IMR-90 (cell line): Measurements from ENCODE around the gene PCK1. TPM values are rescaled to one million over a fixed set of nuclear protein-coding genes. Genes with fewer than 3 reads are reported as not detected.

Source experiments
- ATAC-seq: fragments of 200-7000 bp; cut with Tn5 transposase; 2 replicates; pipeline ENCODE4 v1.9.1; 2020; ENCODE audit warnings: low read depth, mild to moderate bottlenecking, moderate library complexity
- BruUV-seq: library from RNA; stranded (reverse); fragments of 400-500 nt; replicated peaks from 2 replicates; lab custom pipeline; 2021; lab: Mats Ljungman, UMichigan
- CTCF ChIA-PET: fragments of 300-600 bp; formaldehyde crosslinking; extraction: SDS; loops from one replicate; lab custom pipeline; 2021; ENCODE audit warnings: antibody characterized with exemption; lab: Yijun Ruan, JAX
- POLR2A ChIA-PET: fragments of 300-600 bp; sonication (Branson Sonifier 250); formaldehyde crosslinking; loops from one replicate; lab custom pipeline; 2022; ENCODE audit warnings: antibody characterized with exemption; ENCODE audit not compliant: unreplicated experiment; lab: Charles Lee
- DNase-seq: peaks from one replicate; pipeline ENCODE4 v3.0.0; 2013
- H2AFZ ChIP-seq: replicated peaks from 2 replicates; pipeline ENCODE3; 2013; ENCODE audit warnings: low read length, mild to moderate bottlenecking; ENCODE audit not compliant: poor library complexity
- H2AK5ac ChIP-seq: 2 replicates; pipeline ENCODE4 v1.6.1; 2013; ENCODE audit warnings: low read depth, low read length, inconsistent platforms
- H2AK9ac ChIP-seq: replicated peaks from 2 replicates; pipeline ENCODE3; 2013; ENCODE audit warnings: mild to moderate bottlenecking, low read depth, low read length, moderate library complexity; ENCODE audit not compliant: poor library complexity
- H2BK120ac ChIP-seq: 2 replicates; pipeline ENCODE4 v1.6.1; 2013; ENCODE audit warnings: low read depth, low read length, inconsistent platforms
- H2BK15ac ChIP-seq: 3 replicates; pipeline ENCODE4 v1.6.1; 2013; ENCODE audit warnings: low read depth, low read length, inconsistent platforms
- H2BK20ac ChIP-seq: 2 replicates; pipeline ENCODE4 v1.6.1; 2013; ENCODE audit warnings: low read depth, mild to moderate bottlenecking, inconsistent platforms, low read length, moderate library complexity
- H2BK5ac ChIP-seq: 2 replicates; pipeline ENCODE4 v1.6.1; 2013; ENCODE audit warnings: mild to moderate bottlenecking, low read depth, low read length, inconsistent platforms; ENCODE audit not compliant: poor library complexity, severe bottlenecking
- H3K14ac ChIP-seq: replicated peaks from 2 replicates; pipeline ENCODE4 v1.6.1; 2013; ENCODE audit warnings: low read depth, low read length, inconsistent platforms
- H3K18ac ChIP-seq: 2 replicates; pipeline ENCODE4 v1.6.1; 2013; ENCODE audit warnings: low read depth, low read length, control low read depth
- H3K23ac ChIP-seq: 2 replicates; pipeline ENCODE4 v1.6.1; 2013; ENCODE audit warnings: low read depth, low read length, inconsistent platforms
- H3K27ac ChIP-seq: 2 replicates; pipeline ENCODE4 v1.5.1; 2013; ENCODE audit warnings: mild to moderate bottlenecking, control low read depth, low read length; ENCODE audit not compliant: insufficient read depth
- H3K27me3 ChIP-seq: 2 replicates; pipeline ENCODE4 v1.6.1; 2013; ENCODE audit warnings: low read length; ENCODE audit not compliant: control insufficient read depth, insufficient read depth
- H3K36me3 ChIP-seq: 2 replicates; pipeline ENCODE4 v1.6.1; 2013; ENCODE audit warnings: low read length, mixed read lengths; ENCODE audit not compliant: control insufficient read depth, insufficient read depth
- H3K4ac ChIP-seq: 2 replicates; pipeline ENCODE4 v1.6.1; 2013; ENCODE audit warnings: low read depth, low read length, inconsistent platforms
- H3K4me1 ChIP-seq: 2 replicates; pipeline ENCODE4 v1.6.1; 2013; ENCODE audit warnings: low read length, mixed read lengths; ENCODE audit not compliant: control insufficient read depth, insufficient read depth
- H3K4me2 ChIP-seq: 2 replicates; pipeline ENCODE4 v1.6.1; 2013; ENCODE audit warnings: low read depth, mild to moderate bottlenecking, control low read depth, low read length, moderate library complexity
- H3K4me3 ChIP-seq: 2 replicates; pipeline ENCODE4 v1.5.1; 2013; ENCODE audit warnings: low read depth, mild to moderate bottlenecking, control low read depth, low read length, moderate library complexity; ENCODE audit not compliant: insufficient read depth
- H3K56ac ChIP-seq: 2 replicates; pipeline ENCODE4 v1.6.1; 2013; ENCODE audit warnings: low read length, inconsistent platforms; ENCODE audit not compliant: insufficient read depth; ENCODE audit errors: extremely low read depth
- H3K79me1 ChIP-seq, 2 experiments: 2 replicates each; pipeline ENCODE4 v1.6.1; 2013; ENCODE audit warnings: low read length in 2 of 2, inconsistent platforms in 1 of 2, low read depth in 1 of 2
- H3K9ac ChIP-seq: 2 replicates; pipeline ENCODE4 v1.6.1; 2013; ENCODE audit warnings: low read depth, low read length, control low read depth
- H3K9me1 ChIP-seq: 2 replicates; pipeline ENCODE4 v1.6.1; 2013; ENCODE audit warnings: low read length, inconsistent platforms; ENCODE audit not compliant: insufficient read depth
- H3K9me3 ChIP-seq: 2 replicates; pipeline ENCODE4 v1.6.1; 2013; ENCODE audit warnings: low read length; ENCODE audit not compliant: control insufficient read depth, insufficient read depth
- H4K20me1 ChIP-seq: 2 replicates; pipeline ENCODE4 v1.6.1; 2013; ENCODE audit warnings: low read length, inconsistent platforms; ENCODE audit not compliant: insufficient read depth
- H4K5ac ChIP-seq: 2 replicates; pipeline ENCODE4 v1.6.1; 2013; ENCODE audit warnings: mild to moderate bottlenecking, low read depth, low read length, control low read depth
- H4K8ac ChIP-seq, 2 experiments: 2 replicates each; pipeline ENCODE4 v1.6.1; 2013; ENCODE audit warnings: low read depth in 2 of 2, low read length in 2 of 2, control low read depth in 1 of 2, inconsistent platforms in 1 of 2
- H4K91ac ChIP-seq: 2 replicates; pipeline ENCODE4 v1.6.1; 2013; ENCODE audit warnings: low read depth, low read length, inconsistent platforms; ENCODE audit not compliant: insufficient read depth
- BHLHE40 ChIP-seq: fragments of 150-350 bp; IDR thresholded peaks from 2 replicates; pipeline ENCODE4 v1.6.1; 2016; ENCODE audit warnings: mild to moderate bottlenecking, low read depth, low read length
- WGBS, 2 experiments: methylation state at CpG; one replicate each; pipeline versions ENCODE4 v1.1.5 to v1.1.7; 2013; ENCODE audit warnings: missing lambda C conversion rate in 2 of 2; ENCODE audit not compliant: insufficient read length in 1 of 2; ENCODE audit errors: extremely low coverage in 2 of 2; 5-methylcytosine and 5-hydroxymethylcytosine counted together
- dilution Hi-C: fragments of 300-500 bp; cut with HindIII; formaldehyde crosslinking; loops from one replicate; pipeline ENCODE4 v1.14.3; 2018; ENCODE audit warnings: low sequenced_read_pairs; ENCODE audit not compliant: unreplicated experiment
- in situ Hi-C: fragments of 300-500 bp; cut with MboI; formaldehyde crosslinking; loops from 3 replicates; pipeline ENCODE4 v1.14.3; 2019; ENCODE audit warnings: low sequenced_read_pairs, inconsistent platforms, mixed read lengths
- intact Hi-C: fragments of 100-400 bp; cut with micrococcal nuclease; formaldehyde crosslinking; loops from 2 replicates; pipeline ENCODE4 v1.10.0; 2022
- polyA plus RNA-seq, 3 experiments: library from polyadenylated mRNA; depleted of rRNA; stranded (reverse); fragments of >200 nt; gene quantifications; 2 replicates each; pipeline ENCODE4 v1.2.3, GENCODE V29; 2012; ENCODE audit warnings: low replicate concordance in 1 of 3
- total RNA-seq: library from RNA; depleted of rRNA; stranded (reverse); fragments of >200 nt; gene quantifications from 2 replicates; pipeline ENCODE4 v1.2.3, GENCODE V29; 2012

Gene PCK1
- total and polyA plus RNA-seq, 2 of the 4 experiments (the other 2 are of a cell fraction), result not detected

DNA sequence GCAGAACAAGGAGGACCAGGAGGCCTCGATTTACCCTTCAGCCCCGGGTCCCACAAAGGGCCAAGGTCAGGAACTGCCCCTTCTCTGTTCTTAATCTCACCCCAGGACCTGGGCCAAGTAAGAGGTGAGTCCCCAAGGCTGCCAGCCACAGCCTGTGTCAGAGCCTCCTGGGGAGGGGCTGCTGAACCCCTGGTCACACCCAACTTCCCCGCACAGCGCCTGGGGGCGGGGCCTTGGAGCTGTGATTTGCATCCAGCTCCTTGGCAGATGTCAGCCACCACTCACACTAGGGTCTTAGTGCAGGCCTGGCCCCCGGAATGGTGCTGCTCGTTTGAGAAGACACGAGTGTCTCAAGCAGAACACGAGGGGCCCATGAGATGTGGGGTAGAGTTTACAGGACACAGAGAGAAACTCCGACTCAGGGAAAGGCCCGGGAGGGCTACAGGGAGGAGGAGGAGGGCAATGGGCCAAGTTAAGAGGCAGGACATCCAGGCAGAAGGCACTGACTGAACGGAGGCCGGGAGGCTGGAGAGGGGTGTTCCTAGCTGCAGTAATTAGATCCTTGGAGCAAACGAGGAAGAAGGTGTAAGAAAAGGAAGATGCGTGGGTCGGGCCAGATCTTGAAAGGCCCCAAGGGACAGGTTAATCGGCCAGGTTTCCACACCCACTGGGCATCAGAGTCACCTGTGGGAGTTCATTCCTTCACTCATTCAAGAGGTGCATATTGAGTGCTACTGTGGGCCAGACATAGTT, 32.4 kb downstream of the PCK1 start:
- ChIA-PET POLR2A (no interaction called here), CTCF (no interaction called here)
- H3K27me3 ChIP-seq, result peaks cover 7% of the 10 kb centered on the region; the same call in 1 of the 2 replicates
- no peak overlapping the region for H2BK5ac ChIP-seq
- H3K36me3 ChIP-seq, result no peaks in the 10 kb centered on the region
- H2BK20ac ChIP-seq, result no peak overlapping the region
- no peak overlapping the region for H2BK15ac ChIP-seq
- ATAC-seq (no peak), DNase-seq (no peak)
- no peak overlapping the region for H2AK5ac ChIP-seq
- H3K9me3 ChIP-seq, result no peaks in the 10 kb centered on the region
- H2AK9ac ChIP-seq, result no peak overlapping the region
- intact Hi-C loops (no loop called here), dilution Hi-C loops (no loop called here), in situ Hi-C loops (loop anchor here (5.0 to 10.0 kb wide), 3 partner anchors 81 to 614 kb away; no protein-coding TSS in a partner anchor)
- H4K8ac ChIP-seq, result no peak overlapping the region
- H3K4me2 ChIP-seq, result no peak overlapping the region
- H3K14ac ChIP-seq, result no peak overlapping the region
- H3K56ac ChIP-seq, result no peak overlapping the region; the same call in 1 of the 2 replicates
- no peaks in the 10 kb centered on the region for H3K4me1 ChIP-seq
- H3K4ac ChIP-seq, result no peak overlapping the region
- H3K79me1 ChIP-seq, result no peaks in the 10 kb centered on the region
- H3K4me3 ChIP-seq, result no peak overlapping the region
- no peak overlapping the region for H2BK120ac ChIP-seq
- H4K91ac ChIP-seq, result no peak overlapping the region
- no peaks in the 10 kb centered on the region; the same call in 1 of the 2 replicates for H4K20me1 ChIP-seq
- no TSS peak for BruUV-seq
- H4K5ac ChIP-seq, result no peak overlapping the region
- H3K27ac ChIP-seq, result no peak overlapping the region
- no CpG with 5 or more reads among the region's 17 CpGs for WGBS, 2 experiments
- no peak overlapping the region for H3K9ac ChIP-seq
- H2AFZ ChIP-seq, result no peak overlapping the region
- H3K9me1 ChIP-seq, result no peaks in the 10 kb centered on the region
- H3K18ac ChIP-seq, result no peak overlapping the region
- TF ChIP-seq BHLHE40, result no peak
- no peak overlapping the region for H3K23ac ChIP-seq
